ENCODE data around the gene ACER3.
"Not testable (repeated sequence)": the region's sequence is repeated elsewhere in the genome, so short reads cannot be mapped to it uniquely, and the experiment has no call there.

ACER3 gene

DNA sequence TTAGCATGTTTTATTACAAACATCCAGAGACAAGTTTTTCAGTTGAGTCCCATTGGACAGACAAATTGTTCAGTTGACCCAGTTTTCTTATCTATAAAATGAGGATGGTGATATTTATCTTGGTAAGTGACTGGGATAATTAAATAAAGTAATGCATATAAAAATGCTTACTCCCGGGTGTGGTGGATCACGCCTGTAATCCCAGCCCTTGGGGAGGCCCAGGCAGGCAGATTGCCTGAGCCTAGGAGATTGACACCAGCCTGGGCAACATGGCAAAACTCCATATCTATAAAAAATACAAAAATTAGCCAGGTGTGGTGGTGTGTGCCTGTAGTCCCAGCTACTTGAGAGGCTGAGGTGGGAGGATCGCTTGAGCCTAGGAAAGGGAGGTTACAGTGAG lies 15.6 kb upstream of the ACER3 start:
- DNase-seq (ENCODE audit: low read depth), result no peak
- no peak overlapping the region for H3K4me3 ChIP-seq (ENCODE audit: control insufficient read depth, low read depth, low read length)
- TF ChIP-seq, protein P1, sequence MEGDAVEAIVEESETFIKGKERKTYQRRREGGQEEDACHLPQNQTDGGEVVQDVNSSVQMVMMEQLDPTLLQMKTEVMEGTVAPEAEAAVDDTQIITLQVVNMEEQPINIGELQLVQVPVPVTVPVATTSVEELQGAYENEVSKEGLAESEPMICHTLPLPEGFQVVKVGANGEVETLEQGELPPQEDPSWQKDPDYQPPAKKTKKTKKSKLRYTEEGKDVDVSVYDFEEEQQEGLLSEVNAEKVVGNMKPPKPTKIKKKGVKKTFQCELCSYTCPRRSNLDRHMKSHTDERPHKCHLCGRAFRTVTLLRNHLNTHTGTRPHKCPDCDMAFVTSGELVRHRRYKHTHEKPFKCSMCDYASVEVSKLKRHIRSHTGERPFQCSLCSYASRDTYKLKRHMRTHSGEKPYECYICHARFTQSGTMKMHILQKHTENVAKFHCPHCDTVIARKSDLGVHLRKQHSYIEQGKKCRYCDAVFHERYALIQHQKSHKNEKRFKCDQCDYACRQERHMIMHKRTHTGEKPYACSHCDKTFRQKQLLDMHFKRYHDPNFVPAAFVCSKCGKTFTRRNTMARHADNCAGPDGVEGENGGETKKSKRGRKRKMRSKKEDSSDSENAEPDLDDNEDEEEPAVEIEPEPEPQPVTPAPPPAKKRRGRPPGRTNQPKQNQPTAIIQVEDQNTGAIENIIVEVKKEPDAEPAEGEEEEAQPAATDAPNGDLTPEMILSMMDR (IDR thresholded peaks at IDR 0.05; ENCODE audit: control insufficient read depth, insufficient read depth, low read depth, low read length, missing control alignments), result no peak

DNA sequence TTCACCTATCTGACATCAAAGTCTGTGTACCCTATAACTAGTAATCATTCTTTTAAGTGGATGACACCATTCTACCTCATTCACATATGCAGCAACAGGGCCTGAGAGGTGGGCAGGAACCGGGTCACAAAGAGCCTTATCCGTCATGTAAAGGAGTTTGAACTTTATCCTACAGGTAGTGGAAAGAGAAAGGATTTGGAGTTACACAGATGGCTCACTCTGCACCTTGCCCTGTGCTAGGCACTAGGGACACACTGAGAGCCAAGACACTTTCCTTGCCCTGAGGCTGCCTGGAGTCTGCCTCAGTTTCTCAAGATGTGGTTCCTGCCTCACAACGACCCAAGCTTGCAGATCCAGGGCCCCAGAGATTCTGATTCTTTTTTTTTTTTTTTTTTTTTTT lies 14.3 kb upstream of the ACER3 start:
- H3K4me3 ChIP-seq (ENCODE audit: control insufficient read depth, low read depth, low read length), result no peak overlapping the region
- TF ChIP-seq, protein P1 (IDR thresholded peaks at IDR 0.05; ENCODE audit: control insufficient read depth, insufficient read depth, low read depth, low read length, missing control alignments), result no peak
- no peak for DNase-seq (ENCODE audit: low read depth)

DNA sequence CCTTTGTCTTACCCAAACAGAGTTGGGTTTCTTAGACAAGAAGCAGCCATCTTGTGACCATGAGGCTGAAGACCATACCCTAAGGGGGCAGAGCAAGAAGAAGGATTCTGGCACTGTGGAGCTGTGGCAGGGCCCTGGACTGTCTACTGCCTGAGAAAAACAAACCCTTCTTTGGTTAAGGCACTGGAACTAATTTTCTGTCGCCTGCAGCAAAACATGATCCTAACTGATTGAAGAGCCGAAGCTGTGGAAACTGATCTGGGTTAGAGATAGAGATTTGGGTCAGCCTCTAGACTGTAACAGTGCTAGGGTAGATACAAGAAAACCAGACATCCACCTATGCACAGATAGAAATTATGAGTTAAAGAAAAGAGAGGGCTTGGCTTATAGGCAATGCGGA lies 11.3 kb upstream of the ACER3 start:
- TF ChIP-seq, protein P1 (IDR thresholded peaks at IDR 0.05; ENCODE audit: control insufficient read depth, insufficient read depth, low read depth, low read length, missing control alignments), result no peak
- no peak for DNase-seq (ENCODE audit: low read depth)
- H3K4me3 ChIP-seq (ENCODE audit: control insufficient read depth, low read depth, low read length), result no peak overlapping the region

GRCh38 chr11:76850130-76850529 lies 10.6 kb upstream of the ACER3 start:
- TF ChIP-seq, protein P1 (IDR thresholded peaks at IDR 0.05; ENCODE audit: control insufficient read depth, insufficient read depth, low read depth, low read length, missing control alignments), result no peak
- no peak for DNase-seq (ENCODE audit: low read depth)
- H3K4me3 ChIP-seq (ENCODE audit: control insufficient read depth, low read depth, low read length), result no peak overlapping the region

GRCh38 chr11:76850815-76851214 lies 9.9 kb upstream of the ACER3 start:
- DNase-seq (ENCODE audit: low read depth), result no peak
- TF ChIP-seq, protein P1 (IDR thresholded peaks at IDR 0.05; ENCODE audit: control insufficient read depth, insufficient read depth, low read depth, low read length, missing control alignments), result no peak

DNA sequence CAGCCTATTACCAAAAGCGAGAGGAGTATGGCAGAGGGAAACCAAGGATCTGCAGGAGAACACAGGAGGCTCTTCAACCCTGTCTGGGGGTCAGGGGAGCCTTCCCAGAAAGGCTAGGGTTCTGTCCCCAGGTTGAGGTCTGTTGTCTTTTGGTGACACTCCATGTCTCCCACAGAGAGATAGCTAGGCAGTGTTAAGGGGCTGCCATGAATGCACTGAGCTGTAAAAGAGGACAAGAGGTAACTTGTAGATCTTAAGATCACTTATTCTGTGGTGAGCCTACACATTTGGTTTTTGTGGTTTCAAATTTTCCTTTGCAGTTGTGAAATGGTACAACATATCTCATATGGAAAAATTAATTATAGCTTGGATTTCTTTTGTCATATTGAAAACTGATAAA lies 6.0 kb upstream of the ACER3 start:
- H3K4me3 ChIP-seq (ENCODE audit: control insufficient read depth, low read depth, low read length), result no peak overlapping the region
- TF ChIP-seq, protein P1 (IDR thresholded peaks at IDR 0.05; ENCODE audit: control insufficient read depth, insufficient read depth, low read depth, low read length, missing control alignments), result no peak
- DNase-seq (ENCODE audit: low read depth), result no peak

More at GRCh38 chr11:76850815-76851214, 9.9 kb upstream of the ACER3 start:
- H3K4me3 ChIP-seq (ENCODE audit: control insufficient read depth, low read depth, low read length), result no peak overlapping the region

DNA sequence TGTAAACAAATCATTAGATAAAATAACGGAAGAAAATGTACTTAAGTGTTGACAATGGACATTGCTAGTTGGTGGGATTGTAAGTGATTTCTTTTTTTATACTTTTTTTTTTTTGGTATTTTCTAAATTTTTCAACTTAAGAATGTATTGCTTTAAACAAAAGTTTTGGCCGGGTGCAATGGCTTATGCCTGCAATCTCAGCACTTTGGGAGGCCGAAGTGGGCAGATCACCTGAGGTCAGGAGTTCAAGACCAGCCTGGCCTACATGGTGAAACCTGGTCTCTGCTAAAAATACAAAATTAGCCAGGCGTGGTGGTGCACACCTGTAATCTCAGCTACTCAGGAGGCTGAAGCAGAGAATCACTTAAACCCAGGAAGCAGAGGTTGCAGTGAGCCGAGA lies 5.0 kb upstream of the ACER3 start:
- not testable (repeated sequence) for DNase-seq (ENCODE audit: low read depth); H3K4me3 ChIP-seq (ENCODE audit: control insufficient read depth, low read depth, low read length)

Data from AG09309 (cell line).